GM20000 (cell line): ENCODE results near the gene UBASH3B.
"Not testable (repeated sequence)": the region's sequence is repeated elsewhere in the genome, so short reads cannot be mapped to it uniquely, and the experiment has no call there.

Source experiments
- DNase-seq: peaks from one replicate; pipeline ENCODE4 v3.0.0; 2012; ENCODE audit warnings: low spot score
- TF ChIP-seq, protein P1 (sequence below): IDR thresholded peaks from 2 replicates; pipeline ENCODE4 v1.5.1; 2012; ENCODE audit warnings: mild to moderate bottlenecking, control low read depth; ENCODE audit errors: extremely low read depth, missing control alignments

The UBASH3B gene, protein sequence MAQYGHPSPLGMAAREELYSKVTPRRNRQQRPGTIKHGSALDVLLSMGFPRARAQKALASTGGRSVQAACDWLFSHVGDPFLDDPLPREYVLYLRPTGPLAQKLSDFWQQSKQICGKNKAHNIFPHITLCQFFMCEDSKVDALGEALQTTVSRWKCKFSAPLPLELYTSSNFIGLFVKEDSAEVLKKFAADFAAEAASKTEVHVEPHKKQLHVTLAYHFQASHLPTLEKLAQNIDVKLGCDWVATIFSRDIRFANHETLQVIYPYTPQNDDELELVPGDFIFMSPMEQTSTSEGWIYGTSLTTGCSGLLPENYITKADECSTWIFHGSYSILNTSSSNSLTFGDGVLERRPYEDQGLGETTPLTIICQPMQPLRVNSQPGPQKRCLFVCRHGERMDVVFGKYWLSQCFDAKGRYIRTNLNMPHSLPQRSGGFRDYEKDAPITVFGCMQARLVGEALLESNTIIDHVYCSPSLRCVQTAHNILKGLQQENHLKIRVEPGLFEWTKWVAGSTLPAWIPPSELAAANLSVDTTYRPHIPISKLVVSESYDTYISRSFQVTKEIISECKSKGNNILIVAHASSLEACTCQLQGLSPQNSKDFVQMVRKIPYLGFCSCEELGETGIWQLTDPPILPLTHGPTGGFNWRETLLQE

DNA sequence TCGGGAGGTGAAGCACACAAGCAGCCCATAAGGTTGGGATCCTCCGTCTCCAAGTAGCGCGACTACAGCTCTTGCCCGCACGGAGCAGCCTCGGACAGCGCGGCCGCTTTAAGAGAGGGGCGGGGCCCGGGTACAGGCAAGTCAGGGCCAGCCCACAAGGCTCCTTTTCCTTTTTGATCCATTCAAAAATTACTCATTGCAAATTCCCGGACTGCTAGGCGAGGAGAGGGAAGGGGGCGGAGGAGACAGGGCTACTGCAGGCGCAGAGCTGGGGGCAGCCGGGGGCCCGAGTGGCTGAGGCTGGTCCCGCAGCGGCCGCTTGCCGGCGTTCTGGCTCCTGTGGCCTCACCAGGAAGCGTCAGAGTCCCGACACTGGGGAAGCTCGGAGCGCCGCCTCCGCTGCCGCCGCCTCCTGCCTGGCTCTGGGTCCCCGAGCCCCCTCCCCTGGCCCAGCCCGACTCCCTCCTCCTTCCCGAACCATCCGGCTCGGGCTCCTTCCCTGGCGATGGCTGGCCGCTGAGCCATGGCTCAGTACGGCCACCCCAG, at the start of gene UBASH3B:
UBASH3B (plus strand) TSS at position 196 of the 546 bp plus-strand sequence; CDS start at position 524, 328 bp downstream.
- TF ChIP-seq, protein P1, sequence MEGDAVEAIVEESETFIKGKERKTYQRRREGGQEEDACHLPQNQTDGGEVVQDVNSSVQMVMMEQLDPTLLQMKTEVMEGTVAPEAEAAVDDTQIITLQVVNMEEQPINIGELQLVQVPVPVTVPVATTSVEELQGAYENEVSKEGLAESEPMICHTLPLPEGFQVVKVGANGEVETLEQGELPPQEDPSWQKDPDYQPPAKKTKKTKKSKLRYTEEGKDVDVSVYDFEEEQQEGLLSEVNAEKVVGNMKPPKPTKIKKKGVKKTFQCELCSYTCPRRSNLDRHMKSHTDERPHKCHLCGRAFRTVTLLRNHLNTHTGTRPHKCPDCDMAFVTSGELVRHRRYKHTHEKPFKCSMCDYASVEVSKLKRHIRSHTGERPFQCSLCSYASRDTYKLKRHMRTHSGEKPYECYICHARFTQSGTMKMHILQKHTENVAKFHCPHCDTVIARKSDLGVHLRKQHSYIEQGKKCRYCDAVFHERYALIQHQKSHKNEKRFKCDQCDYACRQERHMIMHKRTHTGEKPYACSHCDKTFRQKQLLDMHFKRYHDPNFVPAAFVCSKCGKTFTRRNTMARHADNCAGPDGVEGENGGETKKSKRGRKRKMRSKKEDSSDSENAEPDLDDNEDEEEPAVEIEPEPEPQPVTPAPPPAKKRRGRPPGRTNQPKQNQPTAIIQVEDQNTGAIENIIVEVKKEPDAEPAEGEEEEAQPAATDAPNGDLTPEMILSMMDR, result no peak
- DNase-seq, result peak; percentile 77

DNA sequence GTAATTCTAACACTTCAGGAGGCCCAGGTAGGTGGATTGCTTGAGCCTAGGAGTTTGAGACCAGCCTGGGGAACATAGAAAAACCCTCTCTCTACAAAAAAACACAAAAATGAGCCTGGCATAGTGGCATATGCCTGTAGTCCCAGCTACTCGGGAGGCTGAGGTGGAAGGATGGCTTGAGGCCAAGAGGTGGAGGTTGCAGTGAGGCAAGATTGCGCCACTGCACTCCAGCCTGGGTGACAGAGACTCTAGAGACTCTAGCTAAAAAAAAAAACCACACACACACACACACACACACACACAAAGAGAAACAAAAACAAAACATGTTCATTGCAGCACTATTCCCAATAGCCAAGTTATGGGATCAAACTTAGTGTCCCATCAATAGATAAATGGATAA, 48.4 kb upstream of the UBASH3B start:
- DNase-seq, result not testable (repeated sequence)

DNA sequence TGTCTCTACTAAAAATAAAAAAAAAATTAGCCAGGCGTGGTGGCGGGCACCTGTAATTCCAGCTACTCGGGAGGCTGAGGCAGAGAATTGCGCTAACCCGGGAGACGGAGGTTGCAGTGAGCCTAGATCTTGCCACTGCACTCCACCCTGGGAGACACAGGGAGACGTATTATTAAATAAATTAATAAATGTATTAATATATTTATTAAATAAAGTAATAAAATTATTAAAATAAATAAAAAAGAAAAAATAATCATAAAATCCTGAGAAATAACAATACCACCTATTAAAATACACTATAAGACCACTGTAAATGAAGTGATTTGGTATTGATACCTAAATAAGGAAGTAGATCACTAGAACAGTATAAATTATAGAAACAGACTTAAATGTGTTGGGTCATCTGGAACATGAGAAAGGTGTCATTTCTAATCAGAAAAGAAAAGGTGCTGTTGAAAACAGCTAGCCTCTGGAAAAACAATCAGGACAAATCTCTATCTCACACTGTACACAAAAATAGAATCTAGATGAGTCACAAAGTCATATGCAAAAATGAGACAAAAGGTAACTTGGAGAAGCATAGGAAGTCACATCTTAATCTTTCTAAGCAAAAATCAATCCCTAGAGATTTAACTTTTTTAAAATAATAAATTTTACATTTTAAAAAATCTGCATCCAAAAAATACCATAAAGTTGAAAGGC, 43.2 kb upstream of the UBASH3B start:
- no peak for DNase-seq
- TF ChIP-seq, protein P1, result no peak

DNA sequence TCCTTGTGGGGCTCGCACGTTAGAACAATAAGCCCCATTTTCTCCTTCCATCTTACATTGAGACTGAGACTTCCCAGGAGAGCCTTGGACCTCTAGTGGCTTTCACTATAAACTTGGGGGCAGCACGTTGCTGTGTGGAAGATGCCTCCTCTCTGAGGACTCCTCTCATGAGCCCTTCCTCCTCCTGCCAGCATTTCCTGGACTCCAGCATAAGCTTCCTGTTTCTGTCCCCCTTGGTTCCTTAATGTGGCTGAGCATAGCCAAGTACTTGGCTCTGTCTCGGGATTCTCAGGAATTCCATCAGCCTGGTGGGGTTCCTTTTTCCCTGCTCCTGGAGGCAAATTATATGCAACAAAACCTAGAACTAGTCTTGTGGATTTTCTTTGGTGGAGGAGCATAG, 38.8 kb upstream of the UBASH3B start:
- TF ChIP-seq, protein P1, result no peak
- no peak for DNase-seq

DNA sequence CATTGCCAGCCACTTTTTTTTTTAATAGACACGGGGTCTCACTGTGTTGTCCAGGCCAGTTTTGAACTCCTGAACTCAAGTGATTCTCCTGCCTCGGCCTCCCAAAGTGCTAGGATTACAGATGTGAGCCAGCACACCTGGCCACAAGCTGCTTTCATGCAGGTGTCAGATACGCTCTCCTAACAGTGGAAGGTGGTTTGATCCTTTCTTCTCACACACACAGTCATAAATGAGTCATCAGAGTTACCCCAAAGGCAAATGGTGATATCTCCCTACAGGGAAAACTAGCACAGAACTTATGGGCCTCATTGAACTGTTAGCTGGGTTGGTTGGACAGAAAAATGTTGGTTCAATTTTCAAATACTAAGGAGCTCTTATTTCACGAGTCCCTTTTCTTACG, 38.2 kb upstream of the UBASH3B start:
- TF ChIP-seq, protein P1, result no peak
- no peak for DNase-seq

DNA sequence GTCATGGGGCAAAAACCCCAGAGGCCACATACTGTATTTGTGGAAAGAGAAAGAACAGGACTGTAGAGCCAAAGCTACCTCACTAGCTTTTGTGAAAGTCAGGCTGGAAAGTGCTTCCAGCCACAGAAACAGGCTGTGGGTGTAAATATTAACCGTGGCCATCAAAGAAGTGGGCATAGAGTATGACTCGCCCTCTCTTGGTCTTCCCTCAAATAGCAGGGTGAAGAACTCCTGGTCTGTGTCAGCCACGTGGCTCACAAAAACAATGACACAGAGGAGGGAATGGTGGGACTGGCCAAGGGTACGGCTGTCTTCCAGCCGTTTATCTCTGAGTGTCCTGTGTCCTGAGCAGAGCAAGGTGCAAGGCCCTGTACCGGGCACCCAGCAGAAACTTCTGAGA, 37.6 kb upstream of the UBASH3B start:
- TF ChIP-seq, protein P1, result no peak
- no peak for DNase-seq

DNA sequence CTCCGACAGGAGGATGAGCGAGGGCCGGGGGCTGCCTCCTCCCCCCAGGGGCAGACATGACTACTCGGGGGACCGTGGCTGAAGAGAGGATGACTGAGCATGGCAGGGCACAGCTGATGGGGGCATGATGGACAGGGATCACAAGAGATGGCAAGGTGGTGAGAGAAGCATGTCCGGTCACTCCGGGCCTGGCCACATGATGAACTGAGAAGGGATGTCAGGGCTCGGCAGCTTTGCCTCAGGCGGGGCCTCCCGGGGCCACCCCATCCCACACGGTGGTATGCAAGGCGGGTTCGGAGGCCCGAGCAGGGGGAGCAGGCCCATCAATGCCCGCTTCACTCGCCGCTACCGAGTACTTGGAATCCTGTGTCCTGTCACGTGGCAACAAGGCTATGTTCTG, 36.6 kb upstream of the UBASH3B start:
- TF ChIP-seq, protein P1, result no peak
- DNase-seq, result no peak
